ENCODE data around the gene ERC2.

Gene ERC2

GRCh38 chr3:55692295-55692956, 775.8 kb downstream of the ERC2 start:
- Histone ChIP-seq H3K4me1 (ENCODE audit: control insufficient read depth, low read depth, low read length) (peaks cover 41% of the 10 kb centered on the region), H3K27ac (ENCODE audit: low read length) (no peak overlapping the region), H3K27me3 (ENCODE audit: control insufficient read depth, insufficient read depth, low read length) (no peaks in the 10 kb centered on the region)

GRCh38 chr3:55691141-55691540, 777.1 kb downstream of the ERC2 start:
- Histone ChIP-seq H3K27ac (ENCODE audit: low read length) (no peak overlapping the region), H3K4me1 (ENCODE audit: control insufficient read depth, low read depth, low read length) (peaks cover 47% of the 10 kb centered on the region)

More at GRCh38 chr3:55692295-55692956, 775.8 kb downstream of the ERC2 start:
- H3K9me3 ChIP-seq (ENCODE audit: control insufficient read depth, low read depth, low read length) = no peaks in the 10 kb centered on the region
- H3K9ac ChIP-seq (ENCODE audit: low read length) = no peak overlapping the region
- H3K4me3 ChIP-seq (ENCODE audit: low read length) = no peak overlapping the region
- no peaks in the 10 kb centered on the region for H3K36me3 ChIP-seq (ENCODE audit: control insufficient read depth, low read depth, low read length)

GRCh38 chr3:55690726-55691125, 777.5 kb downstream of the ERC2 start:
- no peak overlapping the region for H3K27ac ChIP-seq (ENCODE audit: low read length)
- H3K4me1 ChIP-seq (ENCODE audit: control insufficient read depth, low read depth, low read length) = peaks cover 47% of the 10 kb centered on the region
- H3K9me3 ChIP-seq (ENCODE audit: control insufficient read depth, low read depth, low read length) = no peaks in the 10 kb centered on the region

More at GRCh38 chr3:55691141-55691540, 777.1 kb downstream of the ERC2 start:
- no peaks in the 10 kb centered on the region for H3K9me3 ChIP-seq (ENCODE audit: control insufficient read depth, low read depth, low read length)
- no peak overlapping the region for H3K4me3 ChIP-seq (ENCODE audit: low read length)
- no peak overlapping the region for H3K9ac ChIP-seq (ENCODE audit: low read length)
- no peaks in the 10 kb centered on the region for H3K36me3 ChIP-seq (ENCODE audit: control insufficient read depth, low read depth, low read length)
- H3K27me3 ChIP-seq (ENCODE audit: control insufficient read depth, insufficient read depth, low read length) = no peaks in the 10 kb centered on the region

DNA sequence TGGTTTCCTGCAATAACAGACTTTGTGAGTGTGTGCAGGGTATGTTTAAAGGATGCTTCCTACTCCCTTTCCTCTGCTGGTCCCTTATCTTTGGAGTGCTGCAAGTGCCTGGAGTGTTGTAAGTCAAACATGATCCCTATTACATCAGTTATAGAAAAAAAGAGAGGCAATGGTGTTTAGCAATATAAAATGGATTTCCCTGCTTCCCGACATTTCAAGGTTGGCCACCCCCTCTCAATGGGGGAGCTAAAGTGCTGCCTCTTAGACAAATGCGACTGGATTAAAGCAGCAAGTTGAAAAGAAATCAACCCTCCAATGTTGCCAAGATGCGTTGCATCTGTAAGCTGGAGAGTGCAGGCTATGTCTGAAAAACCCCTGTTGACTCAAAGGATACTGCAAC, 778.1 kb downstream of the ERC2 start:
- H3K4me3 ChIP-seq (ENCODE audit: low read length) = no peak overlapping the region
- H3K9ac ChIP-seq (ENCODE audit: low read length) = no peak overlapping the region
- no peak overlapping the region for H3K27ac ChIP-seq (ENCODE audit: low read length)
- no peaks in the 10 kb centered on the region for H3K36me3 ChIP-seq (ENCODE audit: control insufficient read depth, low read depth, low read length)
- no peaks in the 10 kb centered on the region for H3K9me3 ChIP-seq (ENCODE audit: control insufficient read depth, low read depth, low read length)
- peaks cover 47% of the 10 kb centered on the region for H3K4me1 ChIP-seq (ENCODE audit: control insufficient read depth, low read depth, low read length)
- H3K27me3 ChIP-seq (ENCODE audit: control insufficient read depth, insufficient read depth, low read length) = no peaks in the 10 kb centered on the region

More at GRCh38 chr3:55690726-55691125, 777.5 kb downstream of the ERC2 start:
- Histone ChIP-seq H3K4me3 (ENCODE audit: low read length) (no peak overlapping the region), H3K27me3 (ENCODE audit: control insufficient read depth, insufficient read depth, low read length) (no peaks in the 10 kb centered on the region), H3K9ac (ENCODE audit: low read length) (no peak overlapping the region), H3K36me3 (ENCODE audit: control insufficient read depth, low read depth, low read length) (no peaks in the 10 kb centered on the region)

DNA sequence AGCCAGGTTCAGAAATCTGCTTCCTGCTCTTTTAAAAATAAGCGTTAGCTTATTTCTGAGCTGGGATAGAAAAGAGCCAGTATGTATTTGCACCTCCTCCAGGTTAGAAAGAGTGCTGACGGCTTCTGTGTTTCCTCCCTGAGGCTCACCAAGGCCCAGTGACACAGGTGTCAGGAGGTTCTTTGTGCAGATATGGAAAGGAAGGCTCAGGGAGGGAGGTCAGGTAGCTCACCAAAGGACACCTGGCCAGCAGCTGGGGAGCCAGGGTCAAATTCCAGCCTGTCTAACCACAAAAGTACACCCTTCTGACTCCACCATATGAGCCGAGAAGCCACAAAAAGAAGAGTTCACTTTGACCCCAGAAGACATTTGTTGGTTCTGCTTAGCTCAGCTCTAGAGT, 780.1 kb downstream of the ERC2 start:
- H3K9ac ChIP-seq (ENCODE audit: low read length) = no peak overlapping the region
- no peak overlapping the region for H3K4me3 ChIP-seq (ENCODE audit: low read length)
- no peaks in the 10 kb centered on the region for H3K36me3 ChIP-seq (ENCODE audit: control insufficient read depth, low read depth, low read length)
- no peaks in the 10 kb centered on the region for H3K9me3 ChIP-seq (ENCODE audit: control insufficient read depth, low read depth, low read length)
- H3K27ac ChIP-seq (ENCODE audit: low read length) = no peak overlapping the region
- H3K27me3 ChIP-seq (ENCODE audit: control insufficient read depth, insufficient read depth, low read length) = no peaks in the 10 kb centered on the region
- peaks cover 38% of the 10 kb centered on the region for H3K4me1 ChIP-seq (ENCODE audit: control insufficient read depth, low read depth, low read length)

- no peaks in the 10 kb centered on the region for H3K36me3 ChIP-seq (ENCODE audit: control insufficient read depth, low read depth, low read length)
- no peak overlapping the region for H3K27ac ChIP-seq (ENCODE audit: low read length)
- H3K9me3 ChIP-seq (ENCODE audit: control insufficient read depth, low read depth, low read length) = no peaks in the 10 kb centered on the region
- H3K4me3 ChIP-seq (ENCODE audit: low read length) = no peak overlapping the region
- no peaks in the 10 kb centered on the region for H3K27me3 ChIP-seq (ENCODE audit: control insufficient read depth, insufficient read depth, low read length)
- peaks cover 38% of the 10 kb centered on the region for H3K4me1 ChIP-seq (ENCODE audit: control insufficient read depth, low read depth, low read length)
- no peak overlapping the region for H3K9ac ChIP-seq (ENCODE audit: low read length)
Observed at GRCh38 chr3:55687526-55687925, 780.7 kb downstream of the ERC2 start.

DNA sequence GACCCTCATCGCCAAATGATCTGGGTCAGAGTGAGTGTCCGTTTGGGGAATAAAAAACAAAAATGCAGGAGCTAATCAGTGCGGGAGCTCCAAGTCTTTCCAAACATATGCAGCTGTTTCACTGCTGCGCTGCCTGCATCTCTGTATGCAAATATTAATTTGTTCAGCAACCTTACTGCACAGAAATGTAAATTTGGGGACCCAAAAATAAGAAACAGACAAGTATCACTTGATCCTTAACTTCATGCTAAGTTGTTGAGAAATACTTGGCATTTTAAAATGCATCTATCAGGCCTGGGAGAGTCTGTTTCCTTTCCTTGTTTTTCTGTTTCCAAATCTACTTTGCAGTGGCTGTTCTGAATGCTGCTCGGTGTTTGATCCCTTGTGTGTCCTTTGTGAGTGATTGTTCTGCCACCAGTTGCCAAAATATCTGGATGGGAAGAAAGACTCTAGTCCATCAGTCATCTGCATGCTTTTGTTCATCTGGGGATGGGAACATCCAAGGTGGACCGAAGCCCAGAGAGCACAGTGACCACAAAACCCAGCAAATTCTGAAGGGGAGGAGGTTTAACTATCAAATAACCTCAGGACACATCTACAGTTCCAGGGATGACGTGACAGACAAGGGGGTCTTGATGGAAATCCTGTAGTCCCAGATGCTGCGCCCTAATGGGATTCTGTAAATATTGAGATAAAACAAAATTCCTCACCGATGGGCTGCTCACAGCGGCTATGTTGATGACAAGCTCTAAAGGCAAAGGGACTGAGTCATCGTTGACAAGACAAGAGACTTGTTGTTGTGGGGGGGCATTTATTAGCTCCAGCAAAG, 781.6 kb downstream of the ERC2 start:
- no peak overlapping the region for H3K27ac ChIP-seq (ENCODE audit: low read length)
- H3K4me3 ChIP-seq (ENCODE audit: low read length) = no peak overlapping the region
- no peak overlapping the region for H3K9ac ChIP-seq (ENCODE audit: low read length)
- H3K36me3 ChIP-seq (ENCODE audit: control insufficient read depth, low read depth, low read length) = no peaks in the 10 kb centered on the region
- no peaks in the 10 kb centered on the region for H3K9me3 ChIP-seq (ENCODE audit: control insufficient read depth, low read depth, low read length)
- no peaks in the 10 kb centered on the region for H3K27me3 ChIP-seq (ENCODE audit: control insufficient read depth, insufficient read depth, low read length)
- peaks cover 29% of the 10 kb centered on the region for H3K4me1 ChIP-seq (ENCODE audit: control insufficient read depth, low read depth, low read length)

DNA sequence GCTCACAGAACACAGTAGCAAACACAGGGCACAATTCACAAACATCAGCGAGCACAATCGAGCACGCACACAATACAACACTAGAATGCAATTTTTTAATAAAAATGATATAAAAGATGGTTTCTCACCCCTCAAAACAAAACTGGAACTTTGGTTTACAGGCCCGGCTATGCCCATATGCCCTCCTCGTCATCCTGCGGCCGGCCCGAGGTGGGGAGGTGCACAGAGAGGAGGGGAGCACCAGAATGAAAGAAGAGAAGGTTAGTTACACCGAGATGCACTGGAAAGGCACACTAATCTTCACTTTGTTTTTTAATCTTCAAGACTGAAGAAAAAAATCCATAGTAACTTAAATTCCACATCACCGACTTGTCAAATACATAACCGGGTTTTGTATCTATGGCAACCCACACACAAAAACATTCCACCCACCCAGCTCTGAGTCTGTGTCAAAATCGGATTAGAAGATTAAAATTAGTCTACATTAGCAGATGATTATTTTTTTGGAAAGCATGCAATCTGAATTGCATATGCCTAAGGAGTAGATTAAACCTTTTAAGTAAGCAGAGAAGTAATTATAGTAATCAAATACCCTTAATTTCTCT, 784.5 kb downstream of the ERC2 start:
- Histone ChIP-seq H3K27me3 (ENCODE audit: control insufficient read depth, insufficient read depth, low read length) (no peaks in the 10 kb centered on the region), H3K9ac (ENCODE audit: low read length) (no peak overlapping the region), H3K9me3 (ENCODE audit: control insufficient read depth, low read depth, low read length) (no peaks in the 10 kb centered on the region), H3K36me3 (ENCODE audit: control insufficient read depth, low read depth, low read length) (no peaks in the 10 kb centered on the region), H3K4me3 (ENCODE audit: low read length) (no peak overlapping the region), H3K27ac (ENCODE audit: low read length) (no peak overlapping the region), H3K4me1 (ENCODE audit: control insufficient read depth, low read depth, low read length) (peaks cover 7% of the 10 kb centered on the region)

DNA sequence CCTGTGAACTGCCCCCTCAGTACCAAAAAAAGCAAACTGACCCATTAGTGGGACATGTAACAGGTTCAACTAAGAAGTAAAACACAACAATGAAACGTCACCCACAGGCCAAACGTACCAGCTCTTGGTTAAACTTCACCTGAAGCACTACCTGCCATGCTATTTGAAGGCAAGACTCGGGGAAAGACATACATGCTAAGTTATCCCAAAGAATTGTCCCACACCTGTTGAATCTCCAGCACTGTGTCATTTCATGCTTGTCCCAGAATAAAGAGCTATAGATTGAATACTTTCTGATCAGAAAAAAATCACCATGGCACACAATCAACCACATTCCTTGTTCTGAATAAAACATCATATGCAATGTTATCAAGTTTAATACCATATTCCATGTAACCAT, 785.8 kb downstream of the ERC2 start:
- peaks cover 7% of the 10 kb centered on the region for H3K4me1 ChIP-seq (ENCODE audit: control insufficient read depth, low read depth, low read length)
- no peak overlapping the region for H3K27ac ChIP-seq (ENCODE audit: low read length)
- H3K36me3 ChIP-seq (ENCODE audit: control insufficient read depth, low read depth, low read length) = no peaks in the 10 kb centered on the region
- no peaks in the 10 kb centered on the region for H3K9me3 ChIP-seq (ENCODE audit: control insufficient read depth, low read depth, low read length)
- H3K4me3 ChIP-seq (ENCODE audit: low read length) = no peak overlapping the region
- H3K27me3 ChIP-seq (ENCODE audit: control insufficient read depth, insufficient read depth, low read length) = no peaks in the 10 kb centered on the region
- no peak overlapping the region for H3K9ac ChIP-seq (ENCODE audit: low read length)

DNA sequence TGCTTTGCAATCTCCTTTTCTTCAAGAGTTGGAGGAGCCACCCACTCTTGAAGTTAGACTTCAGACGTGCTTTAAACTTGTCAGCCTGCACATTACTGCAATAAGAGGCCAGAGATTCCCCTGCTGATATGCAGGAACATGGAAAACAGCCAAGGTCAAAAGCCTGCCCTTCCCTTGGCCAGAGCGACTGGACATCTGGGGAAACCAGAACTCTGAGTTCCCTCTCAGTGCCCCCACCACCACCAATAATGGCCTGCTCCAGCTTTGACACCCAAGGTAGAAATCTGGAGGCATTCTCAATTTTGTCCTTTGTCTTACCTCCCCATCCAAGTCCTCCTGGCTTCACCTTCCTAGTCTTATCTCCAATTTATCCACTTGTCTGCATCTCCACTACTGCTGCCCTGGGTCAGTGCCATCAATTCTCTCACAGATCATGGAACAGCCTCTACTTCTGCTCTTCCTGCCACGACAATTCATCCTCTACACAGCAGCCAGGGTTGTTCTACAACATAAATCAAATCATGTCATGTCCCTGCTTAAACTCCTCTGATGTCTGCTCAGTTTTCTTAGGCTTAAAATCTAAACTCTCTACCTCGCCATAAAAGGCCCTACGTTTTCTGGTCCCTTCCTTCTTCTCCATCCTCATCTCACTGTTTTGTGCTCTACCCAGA, 789.6 kb downstream of the ERC2 start:
- H3K9ac ChIP-seq (ENCODE audit: low read length) = no peak overlapping the region
- no peaks in the 10 kb centered on the region for H3K27me3 ChIP-seq (ENCODE audit: control insufficient read depth, insufficient read depth, low read length)
- no peaks in the 10 kb centered on the region for H3K9me3 ChIP-seq (ENCODE audit: control insufficient read depth, low read depth, low read length)
- no peak overlapping the region for H3K4me3 ChIP-seq (ENCODE audit: low read length)
- no peak overlapping the region for H3K27ac ChIP-seq (ENCODE audit: low read length)
- no peaks in the 10 kb centered on the region for H3K36me3 ChIP-seq (ENCODE audit: control insufficient read depth, low read depth, low read length)
- no peaks in the 10 kb centered on the region for H3K4me1 ChIP-seq (ENCODE audit: control insufficient read depth, low read depth, low read length)

- Histone ChIP-seq H3K4me3 (ENCODE audit: low read length) (no peak overlapping the region), H3K9ac (ENCODE audit: low read length) (no peak overlapping the region), H3K4me1 (ENCODE audit: control insufficient read depth, low read depth, low read length) (no peaks in the 10 kb centered on the region), H3K27me3 (ENCODE audit: control insufficient read depth, insufficient read depth, low read length) (no peaks in the 10 kb centered on the region), H3K36me3 (ENCODE audit: control insufficient read depth, low read depth, low read length) (no peaks in the 10 kb centered on the region), H3K9me3 (ENCODE audit: control insufficient read depth, low read depth, low read length) (no peaks in the 10 kb centered on the region), H3K27ac (ENCODE audit: low read length) (no peak overlapping the region)
Observed at GRCh38 chr3:55676643-55677042, 791.6 kb downstream of the ERC2 start.

Measured in iPS-18a (cell line).